HG02840 (cell line): Measurements from ENCODE around the gene KCNJ8.
"Not testable (repeated sequence)": the region's sequence is repeated elsewhere in the genome, so short reads cannot be mapped to it uniquely, and the experiment has no call there.

Experiments
- ATAC-seq: cut with Tn5 transposase; IDR thresholded peaks from one replicate; pipeline ENCODE4 v1.9.1; 2021; ENCODE audit warnings: mild to moderate bottlenecking, moderate library complexity, moderate number of reproducible peaks; ENCODE audit not compliant: unreplicated experiment, low FRiP score

Gene KCNJ8

GRCh38 chr12:21788089-21788983, 13.8 kb upstream of the KCNJ8 start:
- no peak for ATAC-seq

DNA sequence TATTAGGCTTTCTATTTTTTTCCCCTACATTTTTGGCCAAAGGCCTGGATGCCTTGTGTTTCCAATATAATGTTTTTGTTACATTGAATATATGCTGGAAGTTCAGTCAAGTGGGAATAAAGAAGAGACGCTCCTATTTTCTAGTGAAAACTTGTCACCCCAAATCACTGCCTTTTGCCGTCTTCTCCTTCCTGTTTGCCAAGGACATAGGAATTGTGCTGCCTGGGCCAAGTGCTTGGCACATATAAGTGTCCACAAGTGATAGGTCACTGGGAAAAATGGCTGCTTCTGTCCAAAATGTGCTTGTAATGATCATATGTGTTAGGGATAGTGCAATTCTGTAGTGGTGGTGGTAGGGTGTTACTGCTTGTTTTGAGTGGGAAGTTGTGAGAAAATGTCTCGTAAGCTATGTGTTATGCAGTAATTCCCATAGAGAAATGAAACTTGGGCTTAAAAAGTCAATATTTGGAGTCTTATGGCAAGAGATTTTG, 11.6 kb upstream of the KCNJ8 start:
- no peak for ATAC-seq

GRCh38 chr12:21782723-21783122, 8.2 kb upstream of the KCNJ8 start:
- ATAC-seq = not testable (repeated sequence)

DNA sequence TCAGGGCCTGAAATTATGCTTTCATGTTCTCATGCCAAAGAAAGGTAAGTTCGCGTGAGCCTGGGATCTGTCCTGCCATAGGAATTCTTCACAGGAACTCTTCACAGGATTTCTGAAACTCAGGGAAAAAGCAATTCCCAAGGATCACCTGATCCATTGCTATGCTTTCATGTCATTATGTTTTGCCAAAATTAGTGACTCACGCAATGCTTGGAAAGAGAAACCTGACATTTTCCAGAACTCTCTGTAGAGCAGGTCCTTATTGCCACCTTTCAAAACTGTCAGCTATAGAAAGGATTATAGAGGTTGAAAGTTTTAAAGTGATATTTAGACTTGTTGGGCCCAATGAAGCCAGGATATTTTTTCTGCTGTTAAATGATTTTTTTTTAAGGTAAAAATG, 6.3 kb upstream of the KCNJ8 start:
- ATAC-seq = no peak

GRCh38 chr12:21776175-21776574, 1.7 kb upstream of the KCNJ8 start:
- no peak for ATAC-seq

GRCh38 chr12:21775133-21775820, 771 bp upstream of the KCNJ8 start:
- ATAC-seq = no peak

DNA sequence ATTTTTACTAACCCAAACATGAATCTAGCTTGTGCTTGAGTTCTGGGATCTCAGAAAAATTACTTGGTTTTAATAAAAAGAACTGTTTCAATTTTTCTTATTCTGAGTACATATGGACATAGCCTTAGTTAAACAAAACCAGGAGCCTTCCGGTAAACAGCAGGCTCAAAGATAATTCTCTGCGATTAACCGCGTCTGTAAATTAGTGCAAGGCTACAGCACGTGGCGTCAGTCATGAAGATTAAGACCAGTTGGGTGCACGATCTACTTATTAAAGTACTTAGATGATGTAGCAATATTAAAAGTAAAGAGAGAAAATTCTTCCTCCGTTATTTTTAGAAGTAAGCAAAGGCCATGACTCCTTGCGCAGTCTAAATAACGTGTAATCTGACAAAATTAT, 700 bp downstream of the KCNJ8 start:
- no peak for ATAC-seq

- ATAC-seq = no peak
Measured at GRCh38 chr12:21773263-21773741, 1.2 kb downstream of the KCNJ8 start.

DNA sequence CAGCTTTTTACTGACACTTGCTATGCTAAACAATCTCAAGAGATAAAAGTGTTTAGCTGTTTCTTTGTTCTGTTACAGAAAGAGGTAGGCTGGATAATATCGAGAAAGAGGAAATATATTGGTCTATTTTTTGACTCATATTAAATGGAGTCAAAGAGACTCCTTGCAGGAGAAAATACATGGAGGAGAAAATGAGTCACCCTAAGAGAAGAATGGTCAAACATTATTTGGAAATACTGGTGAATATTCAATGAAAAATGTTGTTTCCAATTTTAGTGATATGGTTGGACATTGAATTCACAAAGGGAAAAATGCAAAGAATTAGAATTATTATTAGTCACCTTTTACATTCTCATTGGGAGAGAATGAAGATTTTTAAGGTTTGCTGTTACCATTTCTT, 3.2 kb downstream of the KCNJ8 start:
- no peak for ATAC-seq

DNA sequence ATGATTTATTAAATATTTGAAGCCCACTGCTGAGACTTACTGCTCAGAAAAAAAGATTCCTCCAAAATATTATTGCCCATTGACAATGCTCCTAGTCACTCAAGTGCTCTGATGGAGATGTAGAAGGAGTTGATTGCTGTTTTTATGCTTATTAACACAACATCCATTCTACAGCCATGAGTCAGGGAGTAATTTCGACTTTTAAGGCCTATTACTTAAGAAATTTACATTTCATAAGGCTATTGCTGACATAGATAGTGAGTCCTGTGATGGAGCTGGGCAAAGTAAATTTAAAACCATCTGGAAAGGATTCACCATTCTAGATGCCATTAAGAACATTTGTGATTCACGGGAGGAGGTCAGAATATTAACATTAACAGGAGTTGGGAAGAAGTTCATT, 5.2 kb downstream of the KCNJ8 start:
- ATAC-seq = no peak

- no peak for ATAC-seq
Measured at GRCh38 chr12:21766403-21766802, 8.1 kb downstream of the KCNJ8 start.

DNA sequence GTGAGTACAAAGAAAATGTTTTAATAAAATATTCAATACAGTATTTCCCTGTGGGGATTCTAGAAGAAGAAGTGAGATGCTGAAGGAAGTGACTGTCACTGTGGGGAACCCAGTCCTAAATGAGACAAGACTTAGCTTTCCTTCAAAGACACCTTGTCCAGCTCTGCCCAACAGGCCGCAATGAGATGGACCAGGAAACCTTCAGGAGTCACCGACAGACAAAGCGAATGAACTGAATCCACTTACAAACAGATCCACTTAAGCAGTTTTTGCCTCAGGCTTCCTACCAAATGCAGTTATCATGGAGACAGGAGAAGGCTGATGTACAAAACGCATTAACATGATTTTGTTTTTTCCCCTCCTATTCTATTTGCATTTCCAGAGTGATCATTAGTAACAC, 9.6 kb downstream of the KCNJ8 start:
- no peak for ATAC-seq

GRCh38 chr12:21764065-21764464, 10.4 kb downstream of the KCNJ8 start:
- ATAC-seq = no peak

DNA sequence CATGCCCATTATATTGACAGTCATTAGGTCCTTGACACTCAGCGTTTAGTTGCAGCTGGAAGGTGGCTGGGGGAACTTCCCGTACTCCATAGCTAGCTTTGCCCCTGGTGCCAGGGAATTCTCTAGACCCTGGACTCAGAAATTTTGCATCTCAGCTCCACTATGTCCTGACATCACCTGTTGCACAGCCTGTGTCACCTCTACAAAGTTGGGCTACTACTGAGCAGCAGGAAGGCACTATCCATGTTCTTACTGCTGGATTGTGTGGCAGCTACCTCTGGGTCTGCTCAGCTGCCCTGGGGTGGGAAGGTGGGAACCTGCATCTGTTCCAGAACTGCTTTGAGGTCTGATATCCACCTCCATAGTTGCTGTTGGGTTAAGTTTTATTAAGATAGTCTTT, 11.0 kb downstream of the KCNJ8 start:
- ATAC-seq = no peak

DNA sequence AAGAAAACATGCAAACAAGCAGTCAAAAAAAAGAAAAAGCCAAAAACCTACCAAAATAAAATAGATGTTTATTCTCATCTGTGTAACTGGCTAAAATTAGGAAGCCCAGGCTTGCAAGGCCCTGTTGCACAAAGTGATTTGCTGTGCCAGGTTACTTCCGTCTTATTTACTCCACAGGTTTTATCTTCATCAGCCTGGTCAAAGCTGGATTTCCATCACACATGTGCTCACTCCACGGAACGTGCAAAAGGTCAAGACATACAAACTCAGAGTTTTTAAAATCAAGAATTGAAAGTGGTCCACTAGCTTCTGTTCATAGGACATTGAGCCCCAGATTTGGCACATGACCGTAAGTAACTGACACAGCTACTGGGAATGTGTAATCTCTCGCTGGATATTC, 14.8 kb downstream of the KCNJ8 start:
- ATAC-seq = no peak

DNA sequence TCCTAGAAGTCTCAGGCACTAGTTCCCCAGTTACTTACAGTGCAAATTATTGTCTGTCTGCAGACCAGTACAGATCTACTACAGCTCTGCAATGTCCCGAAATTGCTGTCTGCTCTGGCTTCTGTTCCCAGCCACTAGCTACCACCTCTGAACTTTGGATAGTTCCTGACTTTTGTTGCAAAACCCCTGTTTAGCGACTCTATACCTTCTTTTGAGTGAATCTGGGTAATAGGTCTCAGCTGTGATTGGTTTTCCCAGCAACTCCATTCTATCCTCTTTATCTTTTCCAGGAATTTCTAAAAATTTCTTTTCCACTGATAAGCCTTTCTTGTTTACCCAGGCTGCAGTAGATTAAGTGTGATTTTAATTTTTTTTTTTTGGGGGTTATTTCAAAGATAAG, 16.8 kb downstream of the KCNJ8 start:
- ATAC-seq = no peak

DNA sequence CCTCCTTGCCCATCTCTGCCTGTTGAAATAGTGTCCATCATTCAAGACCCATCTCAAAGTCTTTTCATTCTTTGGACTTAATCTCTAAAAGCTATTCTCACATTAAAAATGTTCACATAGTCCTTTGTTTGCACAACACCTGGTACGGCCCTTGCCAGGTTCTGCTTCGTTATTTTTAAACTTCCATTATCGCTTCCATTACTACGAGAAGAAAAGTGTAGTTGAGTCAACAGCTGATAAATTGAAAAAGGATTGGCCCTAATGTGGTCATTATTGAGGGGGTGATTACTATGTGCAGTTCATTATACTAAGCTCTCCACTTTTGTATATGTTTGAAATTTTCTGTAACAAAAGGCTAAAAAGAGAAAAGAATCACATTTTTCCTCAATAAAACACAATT, 17.8 kb downstream of the KCNJ8 start:
- ATAC-seq = no peak

- no peak for ATAC-seq
Measured at GRCh38 chr12:21751517-21751916, 23.0 kb downstream of the KCNJ8 start.

DNA sequence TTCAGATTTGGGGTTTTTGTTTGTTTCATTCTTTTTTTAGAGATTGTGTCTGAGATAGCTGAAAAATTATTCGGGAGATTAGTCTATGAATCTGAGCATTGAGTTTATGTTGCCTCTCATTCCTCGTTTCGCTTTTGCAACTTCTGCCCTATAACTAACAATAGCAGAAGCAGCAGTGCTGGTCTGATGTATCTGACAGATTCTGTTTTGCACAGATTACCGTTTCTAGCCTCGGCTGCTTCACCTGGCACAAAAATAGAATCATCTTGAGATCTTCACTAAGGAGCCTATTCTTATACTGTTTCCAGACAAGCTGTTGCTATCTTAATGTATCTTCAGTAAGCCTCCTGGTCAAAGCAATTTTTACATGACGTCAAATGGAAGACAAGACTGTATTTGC, 29.2 kb downstream of the KCNJ8 start:
- no peak for ATAC-seq

DNA sequence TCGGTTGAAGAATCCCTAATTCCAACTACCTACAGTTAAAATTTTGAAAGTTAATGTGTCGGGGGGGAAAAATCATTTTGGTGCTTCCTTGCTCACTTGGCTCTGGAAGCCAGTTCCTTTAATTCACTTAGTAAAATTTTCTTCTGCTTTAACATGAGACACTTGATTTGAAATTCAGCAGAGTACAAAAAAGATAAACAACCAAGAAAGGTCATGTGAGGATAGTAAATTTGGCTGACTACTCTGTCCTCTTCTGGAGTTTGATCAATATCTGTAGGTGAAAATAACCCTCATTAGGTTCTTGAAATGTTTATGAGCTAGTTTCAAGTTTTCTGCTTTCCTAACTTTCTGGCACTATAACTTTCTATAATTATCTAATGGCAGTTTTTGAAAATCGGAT, 43.4 kb downstream of the KCNJ8 start:
- ATAC-seq = no peak

- ATAC-seq = no peak
Measured at GRCh38 chr12:21725731-21726130, 48.8 kb downstream of the KCNJ8 start.
